IPS-11a (cell line): ENCODE data around the gene PLAGL2.
"Not testable (repeated sequence)": the region's sequence is repeated elsewhere in the genome, so short reads cannot be mapped to it uniquely, and the experiment has no call there.

Experiments
- H3K4me3 ChIP-seq: one replicate; pipeline ENCODE4 v1.5.1; 2013; ENCODE audit warnings: low read depth, low read length, control low read depth

PLAGL2 gene

GRCh38 chr20:32207626-32208498, at the start of gene PLAGL2, which contains the start of gene POFUT1:
Gene PLAGL2 (minus strand): TSS chr20:32207743. CDS start chr20:32202178, 5,565 bp downstream.
Gene POFUT1 (plus strand): TSS chr20:32207880. CDS start chr20:32207942, 62 bp downstream.
- peak within 1 kb of the TSS; percentile 95 for H3K4me3 ChIP-seq

DNA sequence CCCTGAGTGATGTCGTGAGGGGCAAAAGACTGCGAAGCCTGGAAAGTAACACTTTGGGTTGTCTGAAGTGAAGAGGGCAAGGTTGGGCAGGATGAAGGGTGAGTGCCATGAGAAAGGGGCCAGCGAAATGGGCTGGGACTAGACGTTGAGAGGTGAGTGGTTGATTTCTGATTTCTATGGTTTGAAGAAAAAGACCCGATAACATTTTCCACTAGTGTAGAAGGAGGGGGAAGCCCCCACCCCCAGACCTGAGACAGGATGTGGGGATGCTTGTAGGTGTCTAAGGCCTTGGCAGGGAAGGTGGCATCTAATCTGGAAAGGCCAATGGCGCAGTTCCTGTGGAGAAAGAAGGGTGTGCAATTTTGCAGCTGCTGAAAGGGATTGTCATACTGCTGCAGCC, 44.6 kb upstream of the PLAGL2 start:
- H3K4me3 ChIP-seq, result no peak overlapping the region

- no peak overlapping the region for H3K4me3 ChIP-seq
Observed at GRCh38 chr20:32251470-32251869, 43.9 kb upstream of the PLAGL2 start.

DNA sequence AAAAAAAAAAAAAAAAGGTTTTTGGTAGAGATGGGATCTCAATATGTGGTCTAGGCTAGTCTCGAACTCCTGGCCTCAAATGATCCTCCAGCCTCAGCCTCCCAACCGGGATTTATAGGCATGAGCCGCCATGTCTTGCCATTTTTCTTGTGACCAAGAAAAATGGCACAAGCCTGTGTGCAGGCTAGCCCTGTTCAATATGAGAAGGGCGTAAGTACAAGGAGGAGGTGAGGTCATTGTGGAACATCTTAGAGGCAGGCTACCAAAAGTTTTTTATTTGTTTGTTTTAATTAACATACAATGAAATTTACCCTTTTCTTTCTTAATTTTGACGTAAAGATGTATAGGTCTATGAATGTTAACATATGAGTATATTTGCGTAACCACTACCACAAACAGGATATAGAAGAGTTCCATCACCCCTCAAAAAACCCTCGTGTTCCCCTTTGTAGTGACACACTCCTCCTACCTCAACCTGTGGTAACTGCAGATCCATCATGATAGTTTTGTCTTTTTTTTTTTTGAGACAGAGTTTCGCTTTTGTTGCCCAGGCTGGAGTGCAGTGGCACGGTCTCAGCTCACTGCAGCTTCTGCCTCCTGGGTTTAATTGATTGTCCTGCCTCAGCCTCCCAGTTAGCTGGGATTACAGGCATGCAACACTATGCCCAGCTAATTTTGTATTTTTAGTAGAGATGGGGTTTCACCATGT, 41.6 kb upstream of the PLAGL2 start:
- H3K4me3 ChIP-seq, result no peak overlapping the region

DNA sequence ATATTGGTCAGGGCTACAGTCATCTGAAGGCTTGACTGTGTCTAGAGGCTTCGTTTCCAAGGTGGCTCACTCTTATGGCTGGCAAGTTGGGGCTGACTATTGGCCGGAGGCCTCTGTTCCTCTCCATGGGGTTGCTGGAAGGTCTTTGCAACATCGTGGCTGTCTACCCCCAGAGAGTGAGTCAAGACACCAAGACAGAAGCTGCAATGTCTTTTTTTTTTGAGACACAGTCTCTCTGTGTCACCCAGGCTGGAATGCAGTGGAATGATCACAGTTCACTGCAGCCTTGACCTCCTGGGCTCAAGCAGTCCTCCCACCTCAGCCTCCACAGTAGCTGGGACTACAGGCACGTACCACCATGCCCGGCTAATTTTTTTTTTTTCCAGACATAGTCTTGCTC, 40.5 kb upstream of the PLAGL2 start:
- H3K4me3 ChIP-seq, result no peak overlapping the region

DNA sequence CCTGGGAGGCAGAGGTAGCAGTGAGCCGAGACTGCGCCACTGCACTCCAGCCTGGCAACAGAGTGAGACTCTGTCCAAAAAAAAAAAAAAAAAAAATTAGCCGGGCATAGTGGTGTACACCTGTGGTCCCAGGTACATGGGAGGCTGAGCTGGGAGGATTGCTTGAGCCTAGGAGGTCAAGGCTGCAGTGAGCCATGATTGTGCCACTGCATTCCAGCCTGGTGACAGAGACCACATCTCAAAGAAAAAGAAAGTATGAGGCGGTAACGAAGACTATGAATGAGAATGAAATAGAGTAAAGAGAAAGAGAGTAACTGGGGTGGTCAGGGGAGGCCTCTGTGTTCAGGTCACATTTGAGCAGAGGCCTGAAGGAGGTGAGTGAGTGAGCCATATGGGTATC, 38.7 kb upstream of the PLAGL2 start:
- H3K4me3 ChIP-seq, result not testable (repeated sequence)

DNA sequence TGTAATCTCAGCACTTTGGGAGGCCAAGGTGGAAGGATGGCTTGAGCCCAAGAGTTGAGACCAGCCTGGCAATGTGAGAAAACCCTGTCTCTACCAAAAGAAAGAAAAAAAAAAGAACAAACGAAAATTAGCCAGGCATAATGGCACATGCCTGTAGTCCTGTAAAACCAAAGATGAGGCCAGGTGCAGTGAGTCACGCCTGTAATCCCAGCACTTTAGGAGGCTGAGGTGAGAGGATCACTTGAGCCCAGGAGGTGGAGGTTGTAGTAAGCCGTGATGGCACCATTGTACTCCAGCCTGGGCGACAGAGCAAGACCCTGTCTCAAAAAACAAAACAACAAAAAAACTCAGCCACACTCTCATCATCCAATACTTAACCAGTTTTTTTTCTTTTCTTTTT, 37.4 kb upstream of the PLAGL2 start:
- no peak overlapping the region for H3K4me3 ChIP-seq

DNA sequence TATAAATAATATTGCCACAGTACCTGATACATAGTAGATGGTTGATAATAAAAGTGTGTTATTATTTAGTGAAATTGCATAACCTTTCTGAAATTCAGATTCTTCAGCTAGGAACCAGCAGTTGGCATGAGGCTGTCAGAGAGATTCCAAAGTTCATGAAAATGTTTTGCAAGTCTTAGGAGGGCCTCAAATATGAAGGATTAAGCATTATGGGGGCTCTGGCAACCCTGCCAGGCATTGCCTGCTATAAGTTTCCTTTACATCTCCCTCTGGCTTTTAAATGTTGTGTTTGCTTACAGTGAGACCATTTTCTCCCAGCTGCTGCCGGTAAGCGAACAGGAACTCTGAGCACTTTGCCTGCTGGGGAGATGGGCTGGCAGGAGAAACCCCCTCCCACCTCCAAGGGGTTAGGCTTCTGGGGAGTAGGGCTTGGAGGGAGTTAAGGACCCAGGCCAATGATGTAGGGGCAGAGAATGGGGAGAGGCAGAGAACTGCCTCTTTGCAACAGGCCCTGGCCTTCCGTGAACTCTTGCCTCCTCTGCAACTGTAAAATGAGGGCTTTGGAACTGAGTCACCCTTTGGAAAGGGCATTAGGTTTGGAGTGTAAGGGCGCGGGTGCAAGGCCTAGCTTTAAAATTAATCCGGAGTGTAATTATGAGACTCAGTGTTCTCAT, 36.7 kb upstream of the PLAGL2 start:
- no peak overlapping the region for H3K4me3 ChIP-seq

GRCh38 chr20:32241807-32242206, 34.3 kb upstream of the PLAGL2 start:
- H3K4me3 ChIP-seq, result no peak overlapping the region

GRCh38 chr20:32240205-32240604, 32.7 kb upstream of the PLAGL2 start:
- no peak overlapping the region for H3K4me3 ChIP-seq

DNA sequence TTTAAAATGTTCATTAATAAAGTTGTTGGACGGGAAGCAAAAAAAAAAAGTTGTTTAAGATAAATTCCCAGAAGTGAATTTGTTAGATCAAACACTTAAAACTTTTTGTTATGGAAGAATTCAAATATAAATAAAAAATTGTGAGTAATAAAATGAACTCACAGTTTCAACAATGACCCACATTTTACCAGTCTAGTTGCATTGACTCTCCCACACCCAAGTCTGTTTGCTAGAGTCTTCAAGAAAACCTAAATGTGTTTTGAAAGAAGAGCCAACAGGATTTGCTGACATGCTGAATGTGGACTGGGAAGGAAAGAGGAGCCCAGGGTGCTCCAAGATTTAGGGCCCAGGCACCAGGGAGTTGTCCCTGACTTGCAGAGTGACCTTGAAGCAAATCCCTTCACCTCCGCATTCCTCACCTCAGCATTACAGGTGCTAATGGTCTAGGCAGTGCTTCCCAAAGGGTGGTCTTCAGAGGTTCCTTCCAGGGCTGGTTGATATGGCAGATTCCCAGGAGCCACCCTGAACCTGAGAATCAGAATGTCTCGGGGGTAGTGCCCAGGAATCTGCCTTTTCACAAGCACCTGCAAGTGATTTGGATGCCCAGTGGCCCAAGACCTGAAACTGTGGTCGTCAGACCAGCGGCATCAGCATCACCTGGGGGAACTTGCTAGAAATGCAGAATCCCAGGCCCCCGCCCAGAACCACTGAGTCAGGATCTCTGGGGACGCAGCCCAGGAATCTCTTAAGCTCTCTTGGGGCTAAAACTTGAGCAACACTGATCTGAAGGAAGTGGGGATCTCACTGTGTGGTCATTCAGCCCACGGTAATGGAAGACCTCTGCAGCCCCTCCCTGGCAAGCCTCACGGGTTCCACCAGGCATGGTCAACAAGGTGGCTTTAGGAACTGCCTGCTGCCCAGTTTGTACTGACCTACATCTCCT, 31.2 kb upstream of the PLAGL2 start:
- no peak overlapping the region for H3K4me3 ChIP-seq

DNA sequence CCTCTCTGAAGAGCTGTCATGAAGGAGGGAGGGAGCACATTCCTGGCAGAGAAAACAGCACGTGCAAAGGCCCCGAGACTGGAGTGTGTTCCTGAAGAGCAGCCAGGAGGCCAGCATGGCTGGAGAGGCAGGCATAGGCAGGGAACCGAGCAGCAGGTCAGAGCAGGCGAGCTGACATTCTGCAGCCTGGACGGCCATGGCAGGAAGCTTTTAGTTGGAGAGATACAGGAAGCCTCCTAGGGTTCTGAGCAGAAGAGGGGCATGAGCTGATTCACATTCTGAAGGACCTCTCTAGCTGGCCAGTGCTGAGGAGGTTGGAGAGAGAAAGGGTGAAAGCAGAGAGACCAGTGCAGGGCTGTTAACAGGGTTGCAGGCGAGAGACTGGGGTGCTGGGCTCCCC, 29.9 kb upstream of the PLAGL2 start:
- no peak overlapping the region for H3K4me3 ChIP-seq

- no peak overlapping the region for H3K4me3 ChIP-seq
Observed at GRCh38 chr20:32236819-32237218, 29.3 kb upstream of the PLAGL2 start.

DNA sequence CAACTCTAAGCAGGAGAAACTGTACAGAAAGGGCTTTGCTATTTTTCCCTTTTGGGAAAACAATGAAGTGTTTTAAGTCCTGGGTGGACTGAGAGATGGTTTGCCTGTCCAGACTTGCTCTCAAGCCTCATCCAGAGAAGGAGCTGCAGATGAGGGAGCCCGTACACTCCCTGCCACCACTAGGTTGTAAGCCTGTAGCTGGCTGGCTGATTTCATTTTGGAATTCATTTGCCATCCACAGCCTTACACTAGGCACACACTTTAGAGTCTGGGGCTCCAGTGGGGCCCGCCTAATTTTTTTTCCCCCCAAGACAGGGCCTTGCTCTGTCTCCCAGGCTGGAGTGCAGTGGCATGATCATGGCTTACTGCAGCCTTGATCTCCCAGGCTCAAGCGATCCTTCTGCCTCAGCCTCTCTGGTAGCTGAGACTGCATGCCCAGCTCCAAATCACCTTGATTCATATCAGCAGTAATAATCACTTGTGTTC, 28.5 kb upstream of the PLAGL2 start:
- H3K4me3 ChIP-seq, result no peak overlapping the region

- H3K4me3 ChIP-seq, result no peak overlapping the region
Observed at GRCh38 chr20:32235331-32236047, 27.9 kb upstream of the PLAGL2 start.

GRCh38 chr20:32234135-32234808, 26.7 kb upstream of the PLAGL2 start:
- H3K4me3 ChIP-seq, result no peak overlapping the region

DNA sequence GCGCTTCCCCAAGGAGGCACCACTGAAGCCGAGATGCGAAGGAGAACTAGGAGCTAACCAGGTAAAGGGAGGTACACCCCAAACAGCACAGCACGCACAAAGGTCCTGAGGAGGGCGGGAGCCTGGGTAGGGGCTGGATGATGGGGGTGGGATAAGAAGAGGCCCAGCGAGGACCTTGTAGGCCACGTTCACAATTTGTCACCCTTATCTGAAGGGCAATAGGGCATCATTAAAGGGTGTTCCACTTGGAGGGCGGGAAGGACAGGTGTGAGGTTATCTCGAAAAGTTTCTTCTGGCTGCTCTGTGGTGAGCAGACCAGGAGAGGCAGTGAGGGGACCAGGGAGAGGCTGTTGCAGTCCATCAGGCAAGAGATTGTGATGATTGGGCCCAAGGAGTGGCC, 25.7 kb upstream of the PLAGL2 start:
- no peak overlapping the region for H3K4me3 ChIP-seq

- H3K4me3 ChIP-seq, result no peak overlapping the region
Observed at GRCh38 chr20:32232326-32232886, 24.9 kb upstream of the PLAGL2 start.

- H3K4me3 ChIP-seq, result no peak overlapping the region
Observed at GRCh38 chr20:32231847-32232246, 24.3 kb upstream of the PLAGL2 start.
